Thyroid gland (tissue), 4 donors: ENCODE results near the gene CLDN5. TPM values are rescaled to one million over a fixed set of nuclear protein-coding genes. Genes with fewer than 3 reads are reported as not detected.

Experiments
- DNase-seq, 2 donors: peaks; one replicate each; pipeline ENCODE4 v3.0.0-alpha.2; 2019
- H3K27ac ChIP-seq, 3 donors: fragments of 200-600 bp; sonication (generic); 1 replicate in 2 of 3; 2 replicates in 1 of 3; pipeline ENCODE4 v1.5.1; 2016 to 2019; ENCODE audit warnings: mild to moderate bottlenecking in 1 of 3, moderate library complexity in 1 of 3
- H3K27me3 ChIP-seq: fragments of 200-600 bp; sonication (generic); one replicate; pipeline ENCODE4 v1.5.1; 2019
- H3K36me3 ChIP-seq, 2 donors: fragments of 200-600 bp; sonication (generic); one replicate each; pipeline ENCODE4 v1.5.1; 2016 to 2019
- H3K4me1 ChIP-seq, 2 donors: fragments of 200-600 bp; sonication (generic); one replicate each; pipeline ENCODE4 v1.5.1; 2017 to 2019
- H3K4me3 ChIP-seq, 3 donors: fragments of 200-600 bp; sonication (generic); replicated peaks in 1 of 3; 1 replicate in 2 of 3; 2 replicates in 1 of 3; pipeline ENCODE4 v1.5.1; 2016; ENCODE audit warnings: mild to moderate bottlenecking in 1 of 3
- H3K9me3 ChIP-seq: fragments of 200-600 bp; sonication (generic); one replicate; pipeline ENCODE4 v1.5.1; 2017
- CTCF ChIP-seq, 6 experiments: fragments of 200-600 bp in 3 of 6; fragments of 450-650 bp in 3 of 6; sonication (generic) in 3 of 6; IDR thresholded peaks; one replicate each; pipeline ENCODE4 v1.5.1; 2016 to 2019; ENCODE audit warnings: antibody characterized with exemption in 6 of 6, mild to moderate bottlenecking in 2 of 6, inconsistent platforms in 1 of 6, moderate library complexity in 1 of 6
- POLR2A ChIP-seq, 2 donors: fragments of 450-650 bp; IDR thresholded peaks; one replicate each; pipeline ENCODE4 v1.6.1; 2017; ENCODE audit warnings: antibody characterized with exemption in 2 of 2, mild to moderate bottlenecking in 2 of 2, moderate library complexity in 1 of 2
- WGBS, 2 donors: methylation state at CpG; one replicate each; pipeline ENCODE4 v1.1.5; 2017; 5-methylcytosine and 5-hydroxymethylcytosine counted together
- intact Hi-C: fragments of 100-400 bp; cut with DNase I; formaldehyde crosslinking; loops from one replicate; pipeline ENCODE4 v1.15.1; 2023
- total RNA-seq, 4 donors: library from RNA; depleted of rRNA; stranded (reverse); fragments of >200 nt; gene quantifications; one replicate each; pipeline ENCODE4 v1.2.3, GENCODE V29; 2016

The CLDN5 gene
- total RNA-seq, 4 donors from 2014 or later, result 71.8 to 303 (median 131) TPM

- WGBS, 2 donors, result 45% methylated on average over 4 to 7 of the region's 9 CpGs
- no peaks in the 10 kb centered on the region for H3K9me3 ChIP-seq
- H3K4me3 ChIP-seq, result peak overlapping the region in 1 of 3 donors; percentile 25
- intact Hi-C loops, result no loop called here
- H3K27me3 ChIP-seq, result no peaks in the 10 kb centered on the region
- no peak for DNase-seq
- H3K27ac ChIP-seq, result peak overlapping the region; percentile 44 to 80 (median 52)
- TF ChIP-seq CTCF (IDR thresholded peaks at IDR 0.05), result no peak
- TF ChIP-seq POLR2A (IDR thresholded peaks at IDR 0.05), result no peak
- H3K4me1 ChIP-seq, result peaks cover 0 to 15% of the 10 kb centered on the region in 2 donors
- H3K36me3 ChIP-seq, result no peaks in the 10 kb centered on the region
These were observed 1.4 kb downstream of the CLDN5 start for GRCh38 chr22:19522881-19523239.

- peak; percentile 37 to 42 for DNase-seq
- intact Hi-C loops, result no loop called here
- Histone ChIP-seq H3K36me3 (no peaks in the 10 kb centered on the region), H3K9me3 (no peaks in the 10 kb centered on the region), H3K4me3 (peak overlapping the region in 1 of 3 donors; percentile 24), H3K27ac (peak overlapping the region; percentile 19 to 80 (median 52)), H3K27me3 (no peaks in the 10 kb centered on the region), H3K4me1 (peaks cover 0 to 15% of the 10 kb centered on the region in 2 donors)
- peak in 1 of 2 donors; percentile 10 for TF ChIP-seq POLR2A (IDR thresholded peaks at IDR 0.05)
- TF ChIP-seq CTCF (IDR thresholded peaks at IDR 0.05), result no peak
- WGBS, 2 donors, result 58 to 81% methylated on average over 8 to 11 of the region's 16 CpGs
These were observed 1.9 kb downstream of the CLDN5 start for GRCh38 chr22:19522190-19522880.

GRCh38 chr22:19520566-19521305 lies 3.5 kb downstream of the CLDN5 start:
- Histone ChIP-seq H3K27me3 (no peaks in the 10 kb centered on the region), H3K4me1 (peaks cover 0 to 15% of the 10 kb centered on the region in 2 donors), H3K9me3 (no peaks in the 10 kb centered on the region), H3K27ac (no peak overlapping the region), H3K4me3 (no peak overlapping the region), H3K36me3 (no peaks in the 10 kb centered on the region)
- 89 to 95% methylated on average over 10 of the region's 10 CpGs for WGBS, 2 donors
- intact Hi-C loops, result no loop called here
- TF ChIP-seq CTCF (IDR thresholded peaks at IDR 0.05) (no peak), POLR2A (IDR thresholded peaks at IDR 0.05) (no peak)
- no peak for DNase-seq

GRCh38 chr22:19520007-19520406 lies 4.2 kb downstream of the CLDN5 start:
- Histone ChIP-seq H3K27ac (no peak overlapping the region), H3K4me1 (peaks cover 0 to 15% of the 10 kb centered on the region in 2 donors), H3K36me3 (no peaks in the 10 kb centered on the region), H3K4me3 (no peak overlapping the region), H3K9me3 (no peaks in the 10 kb centered on the region), H3K27me3 (no peaks in the 10 kb centered on the region)
- 75 to 94% methylated on average over 1 to 6 of the region's 6 CpGs for WGBS, 2 donors
- no peak for TF ChIP-seq POLR2A (IDR thresholded peaks at IDR 0.05)
- TF ChIP-seq CTCF (IDR thresholded peaks at IDR 0.05), result no peak
- no peak for DNase-seq
- intact Hi-C loops, result no loop called here
